ENCODE data around the gene FCER1G. TPM values are rescaled to one million over a fixed set of nuclear protein-coding genes. Genes with fewer than 3 reads are reported as not detected.

The FCER1G gene
- total and polyA plus RNA-seq, 9 of the 15 experiments (the other 6 are each of a cell fraction or from before 2014, with no cell fraction given) = 0.15 to 0.69 (median 0.31) TPM; not detected in 2

GRCh38 chr1:161233102-161233501, 18.0 kb downstream of the FCER1G start:
- Histone ChIP-seq H3K9ac (ENCODE audit: insufficient read depth in 1 of 2, low read depth in 2 of 2, low read length in 2 of 2) (no peak overlapping the region; a peak in 1 of 4 replicates), H3K4me2 (ENCODE audit: insufficient read depth, low read length) (no peak overlapping the region), H3K36me3 (ENCODE audit: control insufficient read depth, insufficient read depth, low read length) (peaks cover 31% of the 10 kb centered on the region), H3K27ac (ENCODE audit: extremely low read depth, low read depth, low read length) (no peak overlapping the region), H2AFZ (ENCODE audit: low read depth, low read length) (no peak overlapping the region), H3K27me3 (ENCODE audit: control insufficient read depth in 2 of 2, insufficient read depth in 2 of 2, low read length in 2 of 2) (no peaks in the 10 kb centered on the region), H3K9me3 (replicated peaks; ENCODE audit: control insufficient read depth, insufficient read depth, low read depth, low read length) (no peaks in the 10 kb centered on the region), H3K9me1 (ENCODE audit: control insufficient read depth, insufficient read depth, low read length) (no peaks in the 10 kb centered on the region), H3K4me1 (replicated peaks in 1 of 2; ENCODE audit: control insufficient read depth in 2 of 2, insufficient read depth in 2 of 2, low read length in 2 of 2) (peaks cover 0 to 15% of the 10 kb centered on the region in 2 experiments; a peak in 2 of 5 replicates), H3K79me2 (ENCODE audit: control insufficient read depth, insufficient read depth, low read length) (no peaks in the 10 kb centered on the region), H4K20me1 (replicated peaks; ENCODE audit: control insufficient read depth, insufficient read depth, low read length) (no peaks in the 10 kb centered on the region), H3K4me3 (no peak overlapping the region)
- ChIA-PET POLR2A (interaction anchor here (2.2 kb wide), 1 partner anchor 16 kb away, joined by 8 read pairs; no protein-coding TSS in a partner anchor), CTCF (ENCODE audit: low intra/inter-chr PET ratio) (no interaction called here)
- WGBS (ENCODE audit: insufficient coverage, low coverage, missing lambda C conversion rate) = 83% methylated on average over 9 of the region's 9 CpGs
- no peak for DNase-seq (ENCODE audit: extremely low read depth in 1 of 4, low spot score in 3 of 4)
- no peak for FAIRE-seq
- in situ Hi-C loops (cut with MboI) (loop anchor here (5.0 kb wide), 1 partner anchor 59 kb away; no protein-coding TSS in a partner anchor), intact Hi-C loops (cut with micrococcal nuclease) (no loop called here)
- no peak for ATAC-seq
- no TSS peak for BruUV-seq (replicated peaks)
- 0 out of 2 replicates have a peak, but pooled peaks have one; percentile 42 for TF ChIP-seq POLR2G (IDR thresholded peaks at IDR 0.05; ENCODE audit: low read depth, low read length)
- TF ChIP-seq ZNF431 (CRISPR knock-in tag; IDR thresholded peaks at IDR 0.05) = no peak
- TF ChIP-seq MEIS2 (IDR thresholded peaks at IDR 0.05; ENCODE audit: partially characterized antibody) = no peak

DNA sequence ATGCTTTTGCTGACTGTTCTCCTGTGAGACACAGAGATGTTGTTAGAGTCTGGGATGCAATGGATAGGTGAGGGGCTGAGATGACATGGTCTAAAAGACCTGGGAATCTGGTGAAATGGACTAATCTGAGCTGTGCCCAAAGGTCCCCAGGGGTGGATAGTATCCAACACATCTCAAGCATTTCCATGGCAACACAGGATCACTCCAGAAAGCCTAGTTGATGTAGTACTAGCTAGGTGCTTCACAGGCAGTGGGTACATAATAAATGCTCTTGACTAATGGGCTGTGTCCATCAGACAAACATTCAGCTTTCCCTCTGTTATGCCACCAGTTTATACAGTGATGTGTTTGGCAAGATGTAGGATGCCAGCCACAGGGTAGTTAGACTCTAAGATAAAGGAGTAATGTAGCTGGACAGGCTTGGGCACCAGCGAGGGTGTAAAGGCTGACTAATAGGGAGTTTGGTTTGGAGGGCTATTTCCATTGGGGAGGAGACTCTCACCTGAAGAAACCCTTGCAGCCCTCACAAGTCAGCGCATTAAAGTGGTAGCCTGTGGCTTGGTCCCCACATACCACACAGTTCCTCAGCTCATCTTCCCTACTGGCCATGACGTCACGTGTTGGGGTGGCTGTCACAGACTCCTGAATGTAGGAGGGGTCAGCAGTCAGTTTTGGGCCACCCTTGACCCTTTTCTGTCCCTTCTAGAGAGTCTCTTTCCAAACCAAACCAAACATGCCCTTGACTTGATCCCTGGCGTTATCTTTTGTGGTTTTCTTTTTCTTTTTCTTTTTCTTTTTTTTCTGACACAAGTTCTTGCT, 21.1 kb downstream of the FCER1G start:
- Histone ChIP-seq H3K79me2 (ENCODE audit: control insufficient read depth, insufficient read depth, low read length) (no peaks in the 10 kb centered on the region), H3K36me3 (ENCODE audit: control insufficient read depth, insufficient read depth, low read length) (peaks cover under 1% of the 10 kb centered on the region; the same call in 1 of the 3 replicates), H3K9me1 (ENCODE audit: control insufficient read depth, insufficient read depth, low read length) (no peaks in the 10 kb centered on the region), H2AFZ (ENCODE audit: low read depth, low read length) (no peak overlapping the region), H3K27me3 (ENCODE audit: control insufficient read depth in 2 of 2, insufficient read depth in 2 of 2, low read length in 2 of 2) (no peaks in the 10 kb centered on the region), H3K4me2 (ENCODE audit: insufficient read depth, low read length) (no peak overlapping the region), H3K27ac (ENCODE audit: extremely low read depth, low read depth, low read length) (no peak overlapping the region), H3K4me3 (no peak overlapping the region), H3K9ac (ENCODE audit: insufficient read depth in 1 of 2, low read depth in 2 of 2, low read length in 2 of 2) (no peak overlapping the region), H3K4me1 (replicated peaks in 1 of 2; ENCODE audit: control insufficient read depth in 2 of 2, insufficient read depth in 2 of 2, low read length in 2 of 2) (peaks cover 0 to 17% of the 10 kb centered on the region in 2 experiments; a peak in 1 of 5 replicates), H3K9me3 (replicated peaks; ENCODE audit: control insufficient read depth, insufficient read depth, low read depth, low read length) (no peaks in the 10 kb centered on the region), H4K20me1 (replicated peaks; ENCODE audit: control insufficient read depth, insufficient read depth, low read length) (no peaks in the 10 kb centered on the region)
- ChIA-PET CTCF (ENCODE audit: low intra/inter-chr PET ratio) (no interaction called here), POLR2A (interaction anchor here (0.7 to 1.9 kb wide), 3 partner anchors 10 to 175 kb away, joined by 3 to 8 read pairs (median 7); partner anchors contain the start of gene TOMM40L)
- peak; percentile 45; the same call in 2 of the 3 replicates for ATAC-seq
- no peak for DNase-seq (ENCODE audit: extremely low read depth in 1 of 4, low spot score in 3 of 4)
- FAIRE-seq = no peak
- in situ Hi-C loops (cut with MboI) = no loop called here
- intact Hi-C loops (cut with micrococcal nuclease) = no loop called here
- 7% methylated on average over 5 of the region's 5 CpGs for WGBS (ENCODE audit: insufficient coverage, low coverage, missing lambda C conversion rate)
- BruUV-seq (replicated peaks) = no TSS peak
- TF ChIP-seq, protein P1, sequence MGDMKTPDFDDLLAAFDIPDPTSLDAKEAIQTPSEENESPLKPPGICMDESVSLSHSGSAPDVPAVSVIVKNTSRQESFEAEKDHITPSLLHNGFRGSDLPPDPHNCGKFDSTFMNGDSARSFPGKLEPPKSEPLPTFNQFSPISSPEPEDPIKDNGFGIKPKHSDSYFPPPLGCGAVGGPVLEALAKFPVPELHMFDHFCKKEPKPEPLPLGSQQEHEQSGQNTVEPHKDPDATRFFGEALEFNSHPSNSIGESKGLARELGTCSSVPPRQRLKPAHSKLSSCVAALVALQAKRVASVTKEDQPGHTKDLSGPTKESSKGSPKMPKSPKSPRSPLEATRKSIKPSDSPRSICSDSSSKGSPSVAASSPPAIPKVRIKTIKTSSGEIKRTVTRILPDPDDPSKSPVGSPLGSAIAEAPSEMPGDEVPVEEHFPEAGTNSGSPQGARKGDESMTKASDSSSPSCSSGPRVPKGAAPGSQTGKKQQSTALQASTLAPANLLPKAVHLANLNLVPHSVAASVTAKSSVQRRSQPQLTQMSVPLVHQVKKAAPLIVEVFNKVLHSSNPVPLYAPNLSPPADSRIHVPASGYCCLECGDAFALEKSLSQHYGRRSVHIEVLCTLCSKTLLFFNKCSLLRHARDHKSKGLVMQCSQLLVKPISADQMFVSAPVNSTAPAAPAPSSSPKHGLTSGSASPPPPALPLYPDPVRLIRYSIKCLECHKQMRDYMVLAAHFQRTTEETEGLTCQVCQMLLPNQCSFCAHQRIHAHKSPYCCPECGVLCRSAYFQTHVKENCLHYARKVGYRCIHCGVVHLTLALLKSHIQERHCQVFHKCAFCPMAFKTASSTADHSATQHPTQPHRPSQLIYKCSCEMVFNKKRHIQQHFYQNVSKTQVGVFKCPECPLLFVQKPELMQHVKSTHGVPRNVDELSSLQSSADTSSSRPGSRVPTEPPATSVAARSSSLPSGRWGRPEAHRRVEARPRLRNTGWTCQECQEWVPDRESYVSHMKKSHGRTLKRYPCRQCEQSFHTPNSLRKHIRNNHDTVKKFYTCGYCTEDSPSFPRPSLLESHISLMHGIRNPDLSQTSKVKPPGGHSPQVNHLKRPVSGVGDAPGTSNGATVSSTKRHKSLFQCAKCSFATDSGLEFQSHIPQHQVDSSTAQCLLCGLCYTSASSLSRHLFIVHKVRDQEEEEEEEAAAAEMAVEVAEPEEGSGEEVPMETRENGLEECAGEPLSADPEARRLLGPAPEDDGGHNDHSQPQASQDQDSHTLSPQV (IDR thresholded peaks at IDR 0.05) = no peak
- TF ChIP-seq RBM22 (IDR thresholded peaks at IDR 0.05; ENCODE audit: low read depth, low read length, poor library complexity, severe bottlenecking) (no peak), ETV5 (CRISPR knock-in tag; IDR thresholded peaks at IDR 0.05; ENCODE audit: low read depth) (no peak), ZNF134 (CRISPR knock-in tag; conservative IDR thresholded peaks at IDR 0.05) (no peak)
- TF ChIP-seq, protein P2, sequence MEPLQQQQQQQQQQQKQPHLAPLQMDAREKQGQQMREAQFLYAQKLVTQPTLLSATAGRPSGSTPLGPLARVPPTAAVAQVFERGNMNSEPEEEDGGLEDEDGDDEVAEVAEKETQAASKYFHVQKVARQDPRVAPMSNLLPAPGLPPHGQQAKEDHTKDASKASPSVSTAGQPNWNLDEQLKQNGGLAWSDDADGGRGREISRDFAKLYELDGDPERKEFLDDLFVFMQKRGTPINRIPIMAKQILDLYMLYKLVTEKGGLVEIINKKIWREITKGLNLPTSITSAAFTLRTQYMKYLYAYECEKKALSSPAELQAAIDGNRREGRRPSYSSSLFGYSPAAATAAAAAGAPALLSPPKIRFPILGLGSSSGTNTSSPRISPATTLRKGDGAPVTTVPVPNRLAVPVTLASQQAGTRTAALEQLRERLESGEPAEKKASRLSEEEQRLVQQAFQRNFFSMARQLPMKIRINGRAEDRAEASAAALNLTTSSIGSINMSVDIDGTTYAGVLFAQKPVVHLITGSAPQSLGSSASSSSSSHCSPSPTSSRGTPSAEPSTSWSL (CRISPR knock-in tag; IDR thresholded peaks at IDR 0.05; ENCODE audit: borderline replicate concordance) = no peak
